GM12874 (cell line): ENCODE measurements around the gene DUSP11.

Experiments used
- CTCF ChIP-seq: IDR thresholded peaks from 2 replicates; pipeline ENCODE4 v1.5.1; 2011; ENCODE audit warnings: low read depth, mild to moderate bottlenecking, control low read depth, low read length, moderate library complexity; ENCODE audit not compliant: insufficient read depth

DUSP11 gene

GRCh38 chr2:73728711-73729110 lies 51.2 kb downstream of the DUSP11 start:
- no peak for TF ChIP-seq CTCF

DNA sequence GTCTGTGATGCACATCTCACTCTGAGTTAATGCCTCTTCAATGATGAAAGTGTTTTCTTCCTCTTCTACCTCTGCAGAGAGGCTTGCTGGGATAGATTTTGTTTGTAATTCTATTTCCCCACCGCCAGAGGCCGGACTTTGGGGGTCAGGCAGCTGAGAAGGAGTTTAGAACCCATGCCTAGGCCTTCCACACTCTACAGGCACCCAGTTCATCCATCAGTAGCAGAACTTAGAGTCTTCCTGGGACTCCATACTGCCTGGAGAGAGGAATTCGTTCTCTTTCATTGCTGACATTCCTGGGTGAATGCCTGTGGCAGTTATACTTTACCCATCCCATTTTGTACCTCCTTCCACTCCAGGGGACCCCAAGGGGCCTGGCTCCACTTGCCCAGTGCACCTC lies 51.9 kb downstream of the DUSP11 start:
- no peak for TF ChIP-seq CTCF

GRCh38 chr2:73718851-73719621 lies 60.9 kb downstream of the DUSP11 start:
- TF ChIP-seq CTCF = no peak

- TF ChIP-seq CTCF = no peak
Measured at GRCh38 chr2:73718421-73718820, 61.5 kb downstream of the DUSP11 start.

DNA sequence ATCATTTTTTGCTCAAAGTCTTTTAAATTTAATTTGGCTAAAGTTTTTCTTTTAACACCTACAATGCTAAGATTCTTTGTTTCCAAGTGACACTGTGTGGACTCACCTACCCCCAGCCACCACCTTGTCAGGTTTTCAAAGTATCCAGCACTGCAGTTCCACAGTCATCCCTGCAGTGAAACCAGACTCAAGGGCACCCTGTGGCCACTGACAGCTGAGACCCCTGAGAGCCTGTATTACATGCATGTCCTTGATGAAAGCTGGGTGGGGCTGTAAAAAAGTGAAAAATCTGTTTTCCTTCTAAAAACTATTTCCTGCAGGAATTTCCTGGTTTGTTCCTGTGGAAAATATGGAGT lies 62.7 kb downstream of the DUSP11 start:
- TF ChIP-seq CTCF = no peak

GRCh38 chr2:73716543-73717250 lies 63.2 kb downstream of the DUSP11 start:
- no peak for TF ChIP-seq CTCF

GRCh38 chr2:73714091-73714490 lies 65.8 kb downstream of the DUSP11 start:
- no peak for TF ChIP-seq CTCF
